ENCODE results near the gene TMEM45A.
"Not testable (repeated sequence)": the region's sequence is repeated elsewhere in the genome, so short reads cannot be mapped to it uniquely, and the experiment has no call there.

The TMEM45A gene

GRCh38 chr3:100536093-100536492 lies 43.7 kb downstream of the TMEM45A start:
- DNase-seq, result no peak

GRCh38 chr3:100537646-100538338 lies 45.4 kb downstream of the TMEM45A start:
- no peak for DNase-seq

- DNase-seq, result no peak
These were observed 45.9 kb downstream of the TMEM45A start for GRCh38 chr3:100538339-100538706.

- no peak for DNase-seq
These were observed 48.4 kb downstream of the TMEM45A start for GRCh38 chr3:100540791-100541334.

GRCh38 chr3:100541428-100541827 lies 49.0 kb downstream of the TMEM45A start:
- not testable (repeated sequence) for DNase-seq

- DNase-seq, result no peak
These were observed 53.0 kb downstream of the TMEM45A start for GRCh38 chr3:100545371-100545770.

GRCh38 chr3:100546020-100546744 lies 53.8 kb downstream of the TMEM45A start:
- DNase-seq, result no peak

GRCh38 chr3:100548053-100548452 lies 55.6 kb downstream of the TMEM45A start:
- DNase-seq, result no peak

- DNase-seq, result no peak
These were observed 61.4 kb downstream of the TMEM45A start for GRCh38 chr3:100553618-100554372.

GRCh38 chr3:100554373-100554676 lies 61.9 kb downstream of the TMEM45A start:
- no peak for DNase-seq

GRCh38 chr3:100556673-100557310 lies 64.4 kb downstream of the TMEM45A start:
- DNase-seq, result no peak

GRCh38 chr3:100558233-100558632 lies 65.8 kb downstream of the TMEM45A start:
- DNase-seq, result no peak

GRCh38 chr3:100560426-100560825 lies 68.0 kb downstream of the TMEM45A start:
- DNase-seq, result no peak

GRCh38 chr3:100561459-100562158 lies 69.2 kb downstream of the TMEM45A start:
- DNase-seq, result no peak

GRCh38 chr3:100562224-100562857 lies 69.9 kb downstream of the TMEM45A start:
- DNase-seq, result no peak

- no peak for DNase-seq
These were observed 70.8 kb downstream of the TMEM45A start for GRCh38 chr3:100563228-100563627.

GRCh38 chr3:100563652-100564211 lies 71.3 kb downstream of the TMEM45A start:
- no peak for DNase-seq

GRCh38 chr3:100570811-100571210 lies 78.4 kb downstream of the TMEM45A start:
- no peak for DNase-seq

- DNase-seq, result no peak
These were observed 82.1 kb downstream of the TMEM45A start for GRCh38 chr3:100574536-100574935.

GRCh38 chr3:100575704-100576103 lies 83.3 kb downstream of the TMEM45A start:
- no peak for DNase-seq

- DNase-seq, result no peak
These were observed 85.1 kb downstream of the TMEM45A start for GRCh38 chr3:100577382-100578008.
